Stimulated activated naive CD8-positive, alpha-beta T cell treated with anti-CD3 and anti-CD28 coated beads, Interleukin-15, Interleukin-2, amounts not matched to agents 100 ng/mL and 50 ng/mL, for 24 hours (primary cell): ENCODE measurements around the gene APOL4.
"Not testable (repeated sequence)": the region's sequence is repeated elsewhere in the genome, so short reads cannot be mapped to it uniquely, and the experiment has no call there.

ENCODE experiments used
- H3K27ac Mint-ChIP-seq: one replicate; pipeline ENCODE4 v1.8.0; 2021; ENCODE audit warnings: mild to moderate bottlenecking, mixed read lengths
- H3K27me3 Mint-ChIP-seq: one replicate; pipeline ENCODE4 v1.8.0; 2021; ENCODE audit warnings: mixed read lengths
- H3K36me3 Mint-ChIP-seq: one replicate; pipeline ENCODE4 v1.8.0; 2021; ENCODE audit warnings: low read depth, mixed read lengths
- H3K4me1 Mint-ChIP-seq: one replicate; pipeline ENCODE4 v1.8.0; 2021; ENCODE audit warnings: low read depth, mixed read lengths
- H3K4me3 Mint-ChIP-seq: one replicate; pipeline ENCODE4 v1.8.0; 2021; ENCODE audit warnings: mild to moderate bottlenecking, mixed read lengths
- H3K9me3 Mint-ChIP-seq: one replicate; pipeline ENCODE4 v1.8.0; 2021; ENCODE audit warnings: mixed read lengths

Gene APOL4

DNA sequence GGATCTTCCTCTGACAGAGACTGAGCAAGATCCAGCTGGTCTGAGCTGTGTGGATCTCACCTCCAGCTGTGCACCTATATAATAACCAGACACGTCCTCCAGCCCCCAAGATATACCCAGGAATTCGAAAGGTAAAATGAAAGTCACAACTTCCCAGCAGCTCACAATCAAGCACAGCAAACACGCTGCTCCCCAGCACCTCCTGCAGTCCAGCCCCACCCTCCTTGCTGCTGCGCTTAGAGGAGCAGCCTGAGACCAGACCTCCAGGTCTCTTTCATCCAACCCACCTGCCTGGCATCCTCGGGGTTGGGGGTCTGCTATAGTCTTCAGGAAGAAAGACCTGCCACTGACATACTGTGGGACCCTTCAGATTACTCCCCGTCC is 3.0 kb upstream of the APOL4 start:
- Mint-ChIP-seq H3K27ac (no peak overlapping the region), H3K36me3 (no peaks in the 10 kb centered on the region), H3K4me1 (no peaks in the 10 kb centered on the region), H3K27me3 (peaks cover 8% of the 10 kb centered on the region), H3K9me3 (peaks cover 4% of the 10 kb centered on the region), H3K4me3 (peak overlapping the region; percentile 49)

DNA sequence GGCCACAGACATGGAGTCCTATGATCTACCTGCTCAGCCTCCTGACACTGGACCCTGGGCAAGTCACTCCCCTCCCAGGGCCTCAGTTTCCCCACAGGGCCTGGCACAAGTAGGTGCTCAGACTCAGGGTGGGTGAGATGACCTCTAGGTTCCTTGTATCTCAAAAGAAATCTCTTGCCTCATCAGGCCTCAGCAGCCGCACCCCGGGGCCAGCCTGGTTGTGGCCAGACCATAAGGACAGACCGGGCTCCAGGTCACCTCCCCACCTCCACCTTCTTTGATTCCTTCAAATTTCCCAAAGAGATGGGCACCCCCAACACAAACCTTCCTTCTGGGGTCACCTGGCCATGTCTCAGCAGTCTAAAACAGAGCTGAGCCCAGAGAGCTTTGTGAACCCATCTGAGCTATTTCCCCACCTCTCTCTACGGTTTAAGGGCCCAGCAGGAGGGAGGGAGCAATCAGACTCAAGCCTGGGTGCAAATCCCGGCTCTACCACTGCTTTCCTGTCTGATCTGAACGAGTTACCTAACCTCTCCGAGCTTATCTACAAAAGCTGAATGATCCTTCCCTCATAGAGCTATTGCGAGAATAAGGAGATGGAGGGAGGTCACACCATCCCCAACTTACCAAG is 2.5 kb upstream of the APOL4 start:
- H3K27me3 Mint-ChIP-seq: peaks cover 5% of the 10 kb centered on the region
- no peaks in the 10 kb centered on the region for H3K4me1 Mint-ChIP-seq
- H3K4me3 Mint-ChIP-seq: peak overlapping the region; percentile 49
- H3K36me3 Mint-ChIP-seq: no peaks in the 10 kb centered on the region
- H3K27ac Mint-ChIP-seq: no peak overlapping the region
- peaks cover 1% of the 10 kb centered on the region for H3K9me3 Mint-ChIP-seq

DNA sequence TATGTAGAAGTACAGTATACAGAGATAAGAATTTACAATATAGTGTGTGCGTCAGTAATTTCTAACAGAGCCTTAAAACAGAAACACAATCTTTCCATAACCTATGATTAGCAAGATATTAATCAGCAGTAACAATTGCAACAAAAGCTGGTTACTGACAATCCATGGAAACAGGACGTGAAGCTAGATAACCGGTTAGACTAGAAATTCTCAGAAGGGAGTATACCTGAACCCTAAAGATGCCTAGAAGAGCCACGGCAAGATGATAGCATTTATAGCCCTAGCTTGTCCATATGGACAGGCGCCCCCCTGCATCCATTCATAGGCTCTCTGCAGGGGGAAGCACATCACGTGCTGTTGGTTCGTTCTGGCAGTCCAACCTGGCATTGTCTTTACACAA is 1.8 kb upstream of the APOL4 start:
- not testable (repeated sequence) for H3K9me3 Mint-ChIP-seq, H3K27me3 Mint-ChIP-seq, H3K36me3 Mint-ChIP-seq, H3K4me3 Mint-ChIP-seq, H3K27ac Mint-ChIP-seq, H3K4me1 Mint-ChIP-seq

DNA sequence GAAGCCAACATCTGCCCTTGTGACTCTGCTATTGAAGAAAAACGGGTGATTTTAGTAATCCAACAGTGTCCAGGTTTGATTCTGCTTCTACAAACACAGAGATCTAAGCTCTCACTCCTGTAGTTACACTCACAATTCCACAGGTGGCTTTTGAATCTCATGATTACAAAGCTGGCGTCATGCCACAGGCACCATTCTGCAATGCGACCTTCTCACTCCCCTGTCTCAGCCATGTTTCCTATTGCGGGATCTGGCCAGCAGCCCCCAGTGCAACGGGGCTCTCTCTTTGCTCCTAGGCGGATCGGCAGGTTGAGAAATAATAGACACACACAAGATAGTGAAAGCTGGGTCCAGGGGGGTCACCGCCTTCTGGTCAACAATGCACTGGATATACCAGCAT is 1.3 kb upstream of the APOL4 start:
- H3K9me3 Mint-ChIP-seq, H3K36me3 Mint-ChIP-seq, H3K4me3 Mint-ChIP-seq, H3K27me3 Mint-ChIP-seq, H3K4me1 Mint-ChIP-seq, H3K27ac Mint-ChIP-seq: not testable (repeated sequence)

DNA sequence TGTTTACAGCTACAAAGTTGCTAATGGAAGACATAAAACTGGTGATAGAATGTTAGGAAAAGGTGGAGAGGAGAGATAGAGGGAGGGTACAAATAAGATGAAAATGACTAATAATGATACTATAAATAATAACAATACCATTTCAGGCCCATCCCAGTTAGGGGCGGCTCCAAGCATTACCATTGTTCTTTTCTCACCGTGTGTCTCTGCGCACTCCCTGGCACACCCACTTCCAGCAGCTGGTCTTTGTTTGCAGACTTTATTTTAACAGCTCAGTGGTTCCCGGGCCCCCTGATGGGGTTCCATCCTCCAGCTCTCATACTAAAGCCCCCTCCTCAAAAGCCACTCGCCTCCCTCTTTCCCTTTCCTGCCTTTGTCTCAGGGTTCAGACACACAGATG is 584 bp downstream of the APOL4 start:
- not testable (repeated sequence) for H3K27me3 Mint-ChIP-seq, H3K4me3 Mint-ChIP-seq, H3K27ac Mint-ChIP-seq, H3K36me3 Mint-ChIP-seq, H3K9me3 Mint-ChIP-seq
- peaks cover 21% of the 10 kb centered on the region for H3K4me1 Mint-ChIP-seq

DNA sequence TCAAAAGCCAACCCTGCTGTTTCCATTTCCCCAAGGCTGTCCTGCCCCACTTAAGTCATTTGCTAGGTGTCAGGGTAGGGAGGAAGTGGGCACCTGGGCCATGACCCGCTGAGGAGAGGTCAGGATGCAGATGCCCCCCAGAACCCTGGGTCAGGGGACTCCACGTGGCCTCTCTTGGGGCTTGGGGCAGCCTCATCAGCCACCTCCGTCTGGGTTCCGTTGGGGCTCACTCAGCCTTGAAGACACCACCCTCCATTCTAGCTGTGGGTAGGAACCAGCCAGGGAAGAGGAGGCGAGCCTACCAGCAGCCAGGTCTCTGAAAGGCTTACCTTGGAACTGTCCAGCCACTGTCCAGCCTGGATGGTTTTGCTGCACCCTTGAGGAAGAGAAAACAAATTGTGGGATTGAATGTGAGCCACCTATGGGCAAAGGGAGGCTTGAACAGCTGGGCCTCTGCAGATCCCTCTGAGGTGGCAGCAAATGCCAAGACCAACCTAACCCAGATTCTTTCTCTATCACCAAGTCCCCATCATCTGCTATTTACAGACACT is 2.5 kb downstream of the APOL4 start:
- Mint-ChIP-seq H3K4me1 (peaks cover 24% of the 10 kb centered on the region), H3K27ac (no peak overlapping the region), H3K4me3 (no peak overlapping the region), H3K36me3 (no peaks in the 10 kb centered on the region), H3K27me3 (no peaks in the 10 kb centered on the region), H3K9me3 (no peaks in the 10 kb centered on the region)

DNA sequence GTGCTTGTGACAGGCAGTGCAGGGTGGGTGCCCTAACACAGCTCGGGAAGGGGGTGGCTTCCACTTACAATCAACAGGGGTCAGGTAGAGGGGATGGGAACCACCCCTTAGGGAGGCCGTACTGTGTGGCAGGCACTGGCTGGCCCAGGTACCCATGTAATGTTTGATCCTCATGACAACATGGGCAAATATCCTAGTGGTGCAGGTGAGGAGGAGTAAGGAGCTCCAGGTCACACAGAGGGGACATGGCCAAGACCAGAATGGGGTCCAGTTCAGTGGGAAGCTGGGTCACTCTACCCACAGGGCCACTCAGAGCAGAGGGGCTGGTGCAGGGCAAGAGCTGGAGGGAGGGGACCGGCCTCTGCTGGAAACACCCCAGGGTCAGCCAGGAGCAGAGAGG is 3.1 kb downstream of the APOL4 start:
- Mint-ChIP-seq H3K4me3 (no peak overlapping the region), H3K27me3 (no peaks in the 10 kb centered on the region), H3K4me1 (peaks cover 24% of the 10 kb centered on the region), H3K9me3 (no peaks in the 10 kb centered on the region), H3K27ac (peak overlapping the region; percentile 36), H3K36me3 (no peaks in the 10 kb centered on the region)

DNA sequence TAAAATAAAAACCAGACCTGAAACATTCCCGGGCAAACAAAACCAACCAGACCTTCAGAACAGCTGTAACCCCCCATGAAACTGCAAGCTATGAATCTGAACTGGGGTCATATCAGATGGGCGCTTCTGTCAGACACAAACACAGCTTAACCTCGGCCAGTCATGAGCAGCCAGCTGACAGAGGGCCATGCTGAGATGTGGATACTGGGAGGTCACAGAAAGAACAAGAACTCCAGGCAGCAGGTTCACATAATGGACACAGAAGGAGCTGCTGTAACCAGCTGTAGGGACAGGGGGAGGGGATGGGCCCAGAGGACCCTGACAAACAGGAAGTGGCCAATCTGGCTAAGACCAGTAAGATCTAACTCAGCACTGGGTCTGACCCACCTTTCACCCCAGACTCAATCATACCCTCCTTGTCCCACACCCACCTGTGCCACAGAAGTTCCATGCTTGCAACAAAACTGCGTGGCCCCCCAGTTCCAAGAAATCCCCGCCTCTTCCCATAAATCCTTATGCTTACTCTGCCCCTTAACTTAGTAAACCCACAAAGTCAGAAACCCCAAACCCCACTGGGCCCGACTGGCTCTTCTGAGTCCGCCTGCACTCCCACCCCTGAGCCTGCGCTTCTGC is 4.0 kb downstream of the APOL4 start:
- H3K4me3 Mint-ChIP-seq: no peak overlapping the region
- H3K27me3 Mint-ChIP-seq: no peaks in the 10 kb centered on the region
- no peaks in the 10 kb centered on the region for H3K9me3 Mint-ChIP-seq
- peak overlapping the region; percentile 66 for H3K27ac Mint-ChIP-seq
- peaks cover 24% of the 10 kb centered on the region for H3K4me1 Mint-ChIP-seq
- no peaks in the 10 kb centered on the region for H3K36me3 Mint-ChIP-seq

DNA sequence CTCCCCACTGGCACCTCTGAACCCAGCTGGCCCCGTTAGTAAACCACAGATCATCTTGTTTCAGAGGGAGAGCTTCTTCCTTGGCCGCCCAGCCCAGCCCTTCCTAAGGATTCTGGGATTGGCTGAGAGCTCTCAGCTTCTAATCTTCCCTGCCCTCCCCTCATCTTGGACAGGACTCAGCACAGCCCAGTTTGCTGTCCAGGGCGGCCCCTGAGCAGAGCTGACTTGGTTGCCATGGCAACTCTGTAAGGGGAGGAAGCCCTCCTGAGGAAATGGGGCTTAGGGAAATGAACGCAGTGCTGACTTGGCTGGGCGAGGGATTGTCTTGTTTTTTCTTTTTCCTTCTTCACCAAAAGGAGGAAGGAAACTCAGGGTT is 4.6 kb downstream of the APOL4 start:
- Mint-ChIP-seq H3K9me3 (no peaks in the 10 kb centered on the region), H3K27ac (peak overlapping the region; percentile 66), H3K27me3 (no peaks in the 10 kb centered on the region), H3K36me3 (no peaks in the 10 kb centered on the region), H3K4me1 (peaks cover 24% of the 10 kb centered on the region), H3K4me3 (no peak overlapping the region)

DNA sequence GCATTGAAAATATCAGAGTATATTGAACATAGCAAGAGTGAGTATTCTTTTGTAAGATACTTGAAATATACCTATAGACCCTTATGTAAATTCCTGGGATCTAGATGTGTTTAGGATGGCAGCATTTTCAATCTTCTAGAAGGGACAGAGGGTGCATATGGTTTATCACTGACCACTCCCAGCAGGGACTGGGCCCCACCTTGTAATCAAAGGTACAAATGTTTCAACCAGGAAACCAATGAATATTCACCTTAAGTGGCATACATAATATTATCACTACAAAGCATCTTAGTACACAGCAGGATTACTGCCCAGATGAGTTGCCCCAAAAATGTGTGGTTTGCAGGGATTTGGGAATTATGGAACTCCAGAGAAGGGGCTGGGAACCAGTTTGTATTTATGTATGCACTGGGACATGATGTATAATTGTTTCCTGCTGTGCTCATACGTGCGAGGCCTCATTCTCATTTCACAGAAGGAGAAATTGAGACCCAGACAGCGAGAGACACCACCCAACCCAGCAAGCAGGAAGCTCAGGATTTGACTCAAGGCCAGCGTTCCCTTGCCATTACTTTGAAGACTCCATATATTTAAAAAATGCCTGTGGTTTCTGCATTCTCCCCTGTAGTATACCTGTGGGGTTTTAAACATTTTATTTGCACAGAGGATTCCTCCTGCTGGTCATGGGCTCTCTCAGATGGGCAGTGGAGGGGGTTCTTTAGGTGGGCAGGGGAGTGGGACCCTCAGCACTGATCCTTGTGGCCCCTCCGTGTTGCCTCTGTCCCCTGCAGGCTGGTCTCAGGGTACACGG is 5.2 kb downstream of the APOL4 start:
- H3K9me3 Mint-ChIP-seq: no peaks in the 10 kb centered on the region
- no peak overlapping the region for H3K27ac Mint-ChIP-seq
- H3K36me3 Mint-ChIP-seq: no peaks in the 10 kb centered on the region
- peaks cover 24% of the 10 kb centered on the region for H3K4me1 Mint-ChIP-seq
- no peaks in the 10 kb centered on the region for H3K27me3 Mint-ChIP-seq
- no peak overlapping the region for H3K4me3 Mint-ChIP-seq

DNA sequence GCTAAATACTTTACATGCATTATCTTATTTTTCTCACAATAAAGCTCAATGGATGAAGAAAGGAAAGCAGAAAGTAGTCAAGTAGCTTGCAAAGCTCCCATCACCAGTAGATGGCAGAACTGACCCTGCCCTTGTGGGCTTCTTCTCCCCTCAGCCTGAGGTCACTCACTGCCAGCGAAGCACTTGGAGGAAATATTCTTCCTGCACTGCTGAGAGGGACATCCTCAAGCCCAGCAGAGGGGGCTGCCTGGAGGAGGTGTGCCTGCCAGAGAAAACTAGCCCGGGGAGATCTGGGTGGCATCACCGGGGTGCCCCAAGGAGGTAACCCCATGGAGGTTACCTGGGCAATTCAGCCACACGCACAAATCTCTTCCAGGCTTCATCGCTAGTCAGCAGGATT is 6.6 kb downstream of the APOL4 start:
- no peaks in the 10 kb centered on the region for H3K36me3 Mint-ChIP-seq
- peaks cover 24% of the 10 kb centered on the region for H3K4me1 Mint-ChIP-seq
- no peaks in the 10 kb centered on the region for H3K27me3 Mint-ChIP-seq
- H3K4me3 Mint-ChIP-seq: no peak overlapping the region
- H3K9me3 Mint-ChIP-seq: no peaks in the 10 kb centered on the region
- H3K27ac Mint-ChIP-seq: no peak overlapping the region

DNA sequence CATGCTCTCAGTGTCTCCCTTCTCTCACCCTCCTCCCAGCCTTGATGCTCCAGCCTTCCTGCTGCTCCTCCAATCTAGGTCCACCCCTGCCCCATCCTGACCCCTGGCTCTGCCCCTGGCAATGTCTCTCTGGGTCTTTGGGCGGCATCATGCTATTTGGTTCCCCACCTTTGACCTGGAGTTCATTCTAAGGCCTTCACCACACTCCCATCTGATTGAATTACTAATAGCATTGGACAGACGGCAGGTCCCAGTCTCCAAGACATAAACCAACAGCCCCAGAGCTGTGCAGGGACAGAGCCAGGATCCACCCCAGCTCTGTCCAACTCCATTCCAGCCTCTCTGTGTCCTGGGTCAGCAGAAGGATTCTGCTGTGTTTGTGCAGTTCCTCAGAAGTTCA is 7.2 kb downstream of the APOL4 start:
- no peak overlapping the region for H3K4me3 Mint-ChIP-seq
- H3K36me3 Mint-ChIP-seq: no peaks in the 10 kb centered on the region
- H3K9me3 Mint-ChIP-seq: no peaks in the 10 kb centered on the region
- no peaks in the 10 kb centered on the region for H3K27me3 Mint-ChIP-seq
- no peak overlapping the region for H3K27ac Mint-ChIP-seq
- peaks cover 24% of the 10 kb centered on the region for H3K4me1 Mint-ChIP-seq

DNA sequence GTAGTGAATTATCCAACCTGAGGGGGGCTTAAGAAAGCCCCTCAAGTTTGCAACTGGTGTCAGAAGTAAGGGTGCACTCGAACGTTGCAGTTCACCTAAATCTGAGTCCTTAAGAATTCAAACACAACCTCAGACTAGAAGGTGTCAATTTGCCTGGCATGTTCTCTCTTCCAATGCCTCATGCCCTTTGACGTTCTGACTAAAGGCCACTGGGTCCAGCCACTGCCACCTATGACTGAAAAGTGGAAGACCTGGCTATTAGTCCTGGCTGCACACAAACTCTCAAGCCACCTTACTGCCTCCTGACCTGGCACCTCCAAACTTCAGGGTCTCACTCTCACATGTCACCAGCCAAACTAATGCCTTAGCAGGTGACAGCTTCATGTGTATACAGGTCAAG is 8.0 kb downstream of the APOL4 start:
- Mint-ChIP-seq H3K4me1 (peaks cover 24% of the 10 kb centered on the region), H3K27ac (no peak overlapping the region), H3K36me3 (no peaks in the 10 kb centered on the region), H3K4me3 (no peak overlapping the region), H3K27me3 (no peaks in the 10 kb centered on the region), H3K9me3 (no peaks in the 10 kb centered on the region)

DNA sequence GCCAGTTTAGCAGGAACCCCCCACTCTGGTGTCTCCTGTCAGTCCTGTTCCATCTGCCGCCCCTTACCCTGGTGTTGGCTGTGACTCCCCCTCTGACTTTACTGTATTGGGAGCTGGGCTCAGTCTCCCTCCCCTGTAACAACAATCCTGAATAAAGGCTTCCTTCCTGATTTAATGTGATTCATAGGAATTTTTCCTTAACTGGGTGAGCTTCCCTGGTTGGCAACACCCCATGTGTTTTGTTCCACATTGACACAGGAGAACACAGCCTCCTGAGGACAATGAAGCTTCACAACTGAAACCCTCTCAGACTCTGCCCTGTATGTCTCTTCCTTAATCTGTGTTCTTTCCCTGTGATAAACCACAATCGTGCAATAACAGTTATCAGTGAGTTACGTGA is 8.4 kb downstream of the APOL4 start:
- no peaks in the 10 kb centered on the region for H3K27me3 Mint-ChIP-seq
- no peaks in the 10 kb centered on the region for H3K36me3 Mint-ChIP-seq
- H3K4me3 Mint-ChIP-seq: no peak overlapping the region
- peaks cover 20% of the 10 kb centered on the region for H3K4me1 Mint-ChIP-seq
- no peak overlapping the region for H3K27ac Mint-ChIP-seq
- H3K9me3 Mint-ChIP-seq: no peaks in the 10 kb centered on the region

DNA sequence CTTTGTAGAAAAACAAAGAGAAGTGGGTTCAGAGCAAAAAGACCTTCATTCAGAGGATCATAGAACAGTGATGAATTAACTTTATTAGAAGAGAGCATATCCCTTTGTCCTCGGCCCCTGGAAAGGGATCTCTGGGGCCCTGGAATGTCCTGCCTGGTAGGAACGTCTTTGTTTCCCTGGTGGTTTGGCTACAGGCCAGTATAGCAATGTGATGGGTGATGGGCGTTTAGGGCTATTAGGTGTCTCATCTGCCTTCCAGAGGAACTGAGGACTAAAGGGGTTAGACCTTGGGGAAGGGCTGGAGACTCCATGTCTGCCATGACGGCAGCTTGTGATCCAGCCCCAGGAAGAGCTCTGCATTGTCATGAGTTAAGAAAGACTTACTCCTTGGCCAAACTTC is 9.1 kb downstream of the APOL4 start:
- Mint-ChIP-seq H3K4me1 (peaks cover 14% of the 10 kb centered on the region), H3K4me3 (no peak overlapping the region), H3K36me3 (no peaks in the 10 kb centered on the region), H3K27me3 (no peaks in the 10 kb centered on the region), H3K27ac (no peak overlapping the region), H3K9me3 (no peaks in the 10 kb centered on the region)
